A549 (cell line): Measurements from ENCODE around the gene ARL5C.

Experiments used
- KDM1A ChIP-seq: fragments of 200-600 bp; sonication (generic); IDR thresholded peaks from 2 replicates; pipeline ENCODE4 v1.6.1; 2016; ENCODE audit warnings: low read depth, mild to moderate bottlenecking
- POLR2A ChIP-seq: IDR thresholded peaks from 2 replicates; pipeline ENCODE4 v1.6.1; 2012; ENCODE audit warnings: mild to moderate bottlenecking, low read length
- ZFP36 ChIP-seq: fragments of 450-650 bp; IDR thresholded peaks from 2 replicates; pipeline ENCODE4 v1.6.1; 2014; ENCODE audit warnings: borderline replicate concordance; ENCODE audit not compliant: partially characterized antibody
- TF ChIP-seq, protein P1 (sequence below): IDR thresholded peaks from 2 replicates; pipeline ENCODE4 v1.6.1; 2012

DNA sequence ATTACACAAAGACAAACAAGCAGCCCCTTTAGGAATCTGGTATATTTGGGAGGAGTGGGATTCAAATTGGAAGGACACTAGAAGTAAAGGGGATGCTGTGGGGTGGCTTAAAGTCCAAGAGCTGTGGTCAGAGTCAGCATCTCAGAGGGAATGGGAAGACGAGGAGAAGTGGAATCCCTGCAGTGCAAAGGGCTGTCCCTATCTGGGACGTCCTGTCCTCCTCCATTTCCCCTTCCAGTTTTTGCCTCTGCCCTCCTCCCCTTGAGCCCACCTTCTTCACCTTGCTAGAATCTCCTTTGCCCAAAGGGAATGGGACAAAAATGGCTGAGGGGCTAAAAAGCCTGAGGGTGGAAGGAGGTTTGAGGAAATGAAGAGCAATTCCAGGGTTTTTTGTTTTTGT lies 10.3 kb downstream of the ARL5C start:
- TF ChIP-seq, protein P1, sequence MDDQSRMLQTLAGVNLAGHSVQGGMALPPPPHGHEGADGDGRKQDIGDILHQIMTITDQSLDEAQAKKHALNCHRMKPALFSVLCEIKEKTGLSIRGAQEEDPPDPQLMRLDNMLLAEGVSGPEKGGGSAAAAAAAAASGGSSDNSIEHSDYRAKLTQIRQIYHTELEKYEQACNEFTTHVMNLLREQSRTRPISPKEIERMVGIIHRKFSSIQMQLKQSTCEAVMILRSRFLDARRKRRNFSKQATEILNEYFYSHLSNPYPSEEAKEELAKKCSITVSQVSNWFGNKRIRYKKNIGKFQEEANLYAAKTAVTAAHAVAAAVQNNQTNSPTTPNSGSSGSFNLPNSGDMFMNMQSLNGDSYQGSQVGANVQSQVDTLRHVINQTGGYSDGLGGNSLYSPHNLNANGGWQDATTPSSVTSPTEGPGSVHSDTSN, result no peak
- no peak for TF ChIP-seq ZFP36
- TF ChIP-seq KDM1A, result no peak
- no peak for TF ChIP-seq POLR2A
